GM21381 (cell line): ENCODE data around the gene NEDD4.
"Not testable (repeated sequence)": the region's sequence is repeated elsewhere in the genome, so short reads cannot be mapped to it uniquely, and the experiment has no call there.

Experiments used
- ATAC-seq: cut with Tn5 transposase; IDR thresholded peaks from one replicate; pipeline ENCODE4 v1.9.1; 2021; ENCODE audit warnings: mild to moderate bottlenecking, moderate library complexity; ENCODE audit not compliant: unreplicated experiment

NEDD4 gene

GRCh38 chr15:55899537-55899936 lies 93.9 kb downstream of the NEDD4 start:
- ATAC-seq, result no peak

- no peak for ATAC-seq
Observed at GRCh38 chr15:55897560-55898336, 95.7 kb downstream of the NEDD4 start.

GRCh38 chr15:55894399-55894965 lies 98.9 kb downstream of the NEDD4 start:
- no peak for ATAC-seq

- no peak for ATAC-seq
Observed at GRCh38 chr15:55893852-55894251, 99.6 kb downstream of the NEDD4 start.

- ATAC-seq, result no peak
Observed at GRCh38 chr15:55891196-55891595, 102.2 kb downstream of the NEDD4 start.

GRCh38 chr15:55884223-55884622 lies 109.2 kb downstream of the NEDD4 start:
- no peak for ATAC-seq

GRCh38 chr15:55879181-55879580 lies 114.2 kb downstream of the NEDD4 start:
- ATAC-seq, result no peak

GRCh38 chr15:55873024-55873720 lies 120.2 kb downstream of the NEDD4 start:
- no peak for ATAC-seq

- no peak for ATAC-seq
Observed at GRCh38 chr15:55872471-55872870, 120.9 kb downstream of the NEDD4 start.

- ATAC-seq, result no peak
Observed at GRCh38 chr15:55869660-55870059, 123.8 kb downstream of the NEDD4 start.

GRCh38 chr15:55868707-55869106 lies 124.7 kb downstream of the NEDD4 start:
- ATAC-seq, result no peak

GRCh38 chr15:55868291-55868690 lies 125.1 kb downstream of the NEDD4 start:
- ATAC-seq, result not testable (repeated sequence)

GRCh38 chr15:55863911-55864310 lies 129.5 kb downstream of the NEDD4 start:
- ATAC-seq, result no peak

GRCh38 chr15:55861115-55861514 lies 132.3 kb downstream of the NEDD4 start:
- ATAC-seq, result no peak

GRCh38 chr15:55860468-55860867 lies 132.9 kb downstream of the NEDD4 start:
- no peak for ATAC-seq

GRCh38 chr15:55859681-55860080 lies 133.7 kb downstream of the NEDD4 start:
- ATAC-seq, result no peak

GRCh38 chr15:55858661-55859060 lies 134.8 kb downstream of the NEDD4 start:
- no peak for ATAC-seq

GRCh38 chr15:55856506-55857164 lies 136.8 kb downstream of the NEDD4 start:
- no peak for ATAC-seq

GRCh38 chr15:55853134-55853533 lies 140.3 kb downstream of the NEDD4 start:
- no peak for ATAC-seq

- ATAC-seq, result peak; percentile 85
Observed at GRCh38 chr15:55846116-55846707, 147.2 kb downstream of the NEDD4 start.

GRCh38 chr15:55842897-55843296 lies 150.5 kb downstream of the NEDD4 start:
- ATAC-seq, result not testable (repeated sequence)
